Neural crest cell (in vitro differentiated cells): ENCODE data around the gene HTR2A. TPM values are rescaled to one million over a fixed set of nuclear protein-coding genes. Genes with fewer than 3 reads are reported as not detected.

ENCODE experiments used
- DNase-seq: peaks from one replicate; pipeline ENCODE4 v3.0.0; 2021; ENCODE audit warnings: low read depth, mixed read lengths, low spot score
- H3K27ac Mint-ChIP-seq: one replicate; pipeline ENCODE4 v1.8.0; 2021; ENCODE audit warnings: mild to moderate bottlenecking, mixed read lengths; ENCODE audit not compliant: unreplicated experiment
- H3K27me3 Mint-ChIP-seq: 2 replicates; pipeline ENCODE4 v1.8.0; 2021; ENCODE audit warnings: low read depth, mild to moderate bottlenecking, mixed read lengths
- H3K36me3 Mint-ChIP-seq: 2 replicates; pipeline ENCODE4 v1.8.0; 2021; ENCODE audit warnings: low read depth, mild to moderate bottlenecking, mixed read lengths
- H3K4me1 Mint-ChIP-seq: 2 replicates; pipeline ENCODE4 v1.8.0; 2021; ENCODE audit warnings: mixed read lengths
- H3K4me3 Mint-ChIP-seq: one replicate; pipeline ENCODE4 v1.8.0; 2021; ENCODE audit warnings: mild to moderate bottlenecking, mixed read lengths
- H3K9me3 Mint-ChIP-seq: 2 replicates; pipeline ENCODE4 v1.8.0; 2021; ENCODE audit warnings: mixed read lengths
- total RNA-seq: library from RNA; stranded (reverse); gene quantifications from 2 replicates; pipeline ENCODE4 v1.2.1, GENCODE V29; 2021
- TF ChIP-seq, protein P1 (sequence below): fragments of 200-600 bp; sonication (generic); conservative IDR thresholded peaks from 2 replicates; pipeline ENCODE4 v1.5.0; 2021; ENCODE audit warnings: antibody characterized with exemption, mild to moderate bottlenecking

HTR2A gene
- total RNA-seq, 1 donor from 2014 or later, result 0.30 TPM

DNA sequence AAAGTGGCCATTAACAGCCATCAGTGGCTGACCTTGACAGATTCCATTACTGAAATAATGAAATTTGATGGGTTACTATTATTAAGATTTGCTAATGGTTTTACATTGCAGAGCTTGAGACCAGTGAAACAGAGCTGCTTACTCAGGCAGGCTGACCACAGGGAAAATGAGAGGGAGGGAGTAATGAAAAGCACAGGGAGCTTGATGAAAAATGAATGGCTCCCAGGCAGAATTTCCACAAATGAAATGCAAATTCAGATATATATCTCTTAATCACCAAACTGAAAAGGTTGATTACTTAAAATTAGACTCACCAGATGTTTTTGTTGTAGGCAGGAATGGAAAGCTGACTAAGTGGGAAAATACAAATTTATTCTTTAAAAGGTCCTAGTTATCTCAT, 36.1 kb downstream of the HTR2A start:
- Mint-ChIP-seq H3K36me3 (no peaks in the 10 kb centered on the region), H3K27me3 (no peaks in the 10 kb centered on the region), H3K9me3 (no peaks in the 10 kb centered on the region), H3K4me3 (no peak overlapping the region), H3K27ac (no peak overlapping the region), H3K4me1 (no peaks in the 10 kb centered on the region)
- no peak for DNase-seq
- TF ChIP-seq, protein P1, sequence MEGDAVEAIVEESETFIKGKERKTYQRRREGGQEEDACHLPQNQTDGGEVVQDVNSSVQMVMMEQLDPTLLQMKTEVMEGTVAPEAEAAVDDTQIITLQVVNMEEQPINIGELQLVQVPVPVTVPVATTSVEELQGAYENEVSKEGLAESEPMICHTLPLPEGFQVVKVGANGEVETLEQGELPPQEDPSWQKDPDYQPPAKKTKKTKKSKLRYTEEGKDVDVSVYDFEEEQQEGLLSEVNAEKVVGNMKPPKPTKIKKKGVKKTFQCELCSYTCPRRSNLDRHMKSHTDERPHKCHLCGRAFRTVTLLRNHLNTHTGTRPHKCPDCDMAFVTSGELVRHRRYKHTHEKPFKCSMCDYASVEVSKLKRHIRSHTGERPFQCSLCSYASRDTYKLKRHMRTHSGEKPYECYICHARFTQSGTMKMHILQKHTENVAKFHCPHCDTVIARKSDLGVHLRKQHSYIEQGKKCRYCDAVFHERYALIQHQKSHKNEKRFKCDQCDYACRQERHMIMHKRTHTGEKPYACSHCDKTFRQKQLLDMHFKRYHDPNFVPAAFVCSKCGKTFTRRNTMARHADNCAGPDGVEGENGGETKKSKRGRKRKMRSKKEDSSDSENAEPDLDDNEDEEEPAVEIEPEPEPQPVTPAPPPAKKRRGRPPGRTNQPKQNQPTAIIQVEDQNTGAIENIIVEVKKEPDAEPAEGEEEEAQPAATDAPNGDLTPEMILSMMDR, result no peak

DNA sequence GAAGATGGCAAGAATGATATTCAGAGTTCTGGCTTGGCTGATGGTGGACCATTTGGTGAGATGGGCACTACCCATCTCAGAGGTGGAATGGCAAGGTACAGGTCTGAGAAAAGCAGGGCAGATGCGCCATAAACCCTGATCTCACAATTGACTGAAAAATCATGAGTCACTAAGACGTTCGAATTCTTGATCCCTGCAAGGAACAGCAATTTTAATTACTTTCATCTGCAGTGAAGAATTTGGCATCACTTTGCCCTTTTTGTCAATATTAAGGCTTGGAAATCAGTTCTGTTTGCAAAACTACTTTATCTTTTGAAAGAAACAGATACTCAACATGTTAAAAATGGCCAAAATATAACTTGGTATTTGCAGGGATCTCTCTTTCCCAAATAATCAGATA, 38.1 kb downstream of the HTR2A start:
- no peak for DNase-seq
- Mint-ChIP-seq H3K27ac (no peak overlapping the region), H3K36me3 (no peaks in the 10 kb centered on the region), H3K9me3 (no peaks in the 10 kb centered on the region), H3K4me3 (no peak overlapping the region), H3K27me3 (no peaks in the 10 kb centered on the region), H3K4me1 (no peaks in the 10 kb centered on the region)
- TF ChIP-seq, protein P1, result no peak

DNA sequence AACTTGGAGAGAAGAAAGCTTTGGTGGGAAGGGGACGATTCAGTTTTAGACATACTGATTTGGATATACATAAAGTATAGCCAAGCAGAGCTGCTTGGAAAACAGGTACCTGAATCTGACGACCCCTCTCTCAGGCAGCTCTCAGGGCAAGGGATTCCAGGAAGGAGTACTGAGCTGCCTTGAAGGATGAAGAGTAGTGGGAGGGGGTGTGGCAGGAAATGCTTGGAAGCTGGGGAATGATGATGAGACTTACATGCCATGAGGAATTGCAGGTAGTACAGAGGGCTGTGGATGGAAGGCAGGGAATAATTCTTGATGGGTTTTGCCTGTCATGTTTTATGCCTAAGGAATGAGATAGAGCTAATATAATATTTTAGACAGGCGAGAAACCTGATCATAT, 38.7 kb downstream of the HTR2A start:
- no peaks in the 10 kb centered on the region for H3K36me3 Mint-ChIP-seq
- no peaks in the 10 kb centered on the region for H3K4me1 Mint-ChIP-seq
- no peaks in the 10 kb centered on the region for H3K9me3 Mint-ChIP-seq
- H3K4me3 Mint-ChIP-seq, result no peak overlapping the region
- no peak overlapping the region for H3K27ac Mint-ChIP-seq
- no peaks in the 10 kb centered on the region for H3K27me3 Mint-ChIP-seq
- TF ChIP-seq, protein P1, result no peak
- DNase-seq, result no peak

DNA sequence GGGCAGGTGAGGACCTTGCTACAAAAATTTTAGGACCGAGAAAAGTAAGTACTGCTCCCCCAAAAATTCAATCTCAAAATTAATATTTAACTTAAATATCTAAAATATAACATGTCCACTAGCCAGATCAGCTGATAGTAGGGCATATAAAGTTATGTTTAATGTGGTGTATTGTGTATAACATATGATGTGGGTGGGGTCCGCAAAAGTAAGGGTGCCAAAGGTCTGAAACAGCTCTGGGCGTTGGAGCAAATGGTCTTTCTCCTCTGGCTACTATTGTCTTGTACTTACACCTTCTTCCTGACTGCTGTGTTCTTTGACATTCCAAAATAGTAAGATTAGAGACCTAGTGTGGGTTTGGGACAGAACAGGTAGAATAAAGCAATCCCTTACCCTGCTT, 41.2 kb downstream of the HTR2A start:
- DNase-seq, result no peak
- H3K4me3 Mint-ChIP-seq, result no peak overlapping the region
- no peaks in the 10 kb centered on the region for H3K9me3 Mint-ChIP-seq

DNA sequence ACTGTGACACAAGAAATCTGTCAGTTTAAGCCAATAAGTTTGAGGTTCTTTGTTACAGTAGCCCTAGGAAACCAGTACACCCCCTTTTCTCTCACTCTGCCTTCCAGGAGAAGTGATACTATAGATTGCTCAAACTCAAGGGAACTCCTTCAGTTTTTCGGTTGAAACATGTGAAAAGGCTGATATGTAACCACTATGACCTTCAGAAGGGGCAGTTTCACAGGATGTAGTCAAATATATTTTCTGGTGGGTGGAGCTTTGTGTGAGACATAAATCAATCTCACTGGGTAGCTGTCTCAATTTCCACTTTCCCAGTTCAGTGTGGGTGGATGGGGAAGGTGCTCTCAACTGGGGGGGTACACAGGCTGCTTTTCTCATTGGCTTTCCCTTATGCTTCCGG, 41.7 kb downstream of the HTR2A start:
- no peaks in the 10 kb centered on the region for H3K36me3 Mint-ChIP-seq
- no peaks in the 10 kb centered on the region for H3K9me3 Mint-ChIP-seq
- no peak for DNase-seq
- no peaks in the 10 kb centered on the region for H3K4me1 Mint-ChIP-seq
- no peak overlapping the region for H3K4me3 Mint-ChIP-seq
- TF ChIP-seq, protein P1, result no peak
- H3K27ac Mint-ChIP-seq, result no peak overlapping the region
- H3K27me3 Mint-ChIP-seq, result no peaks in the 10 kb centered on the region

More for the DNA sequence above, 41.2 kb downstream of the HTR2A start:
- no peaks in the 10 kb centered on the region for H3K4me1 Mint-ChIP-seq
- H3K27ac Mint-ChIP-seq, result no peak overlapping the region
- TF ChIP-seq, protein P1, result no peak
- no peaks in the 10 kb centered on the region for H3K27me3 Mint-ChIP-seq
- H3K36me3 Mint-ChIP-seq, result no peaks in the 10 kb centered on the region

DNA sequence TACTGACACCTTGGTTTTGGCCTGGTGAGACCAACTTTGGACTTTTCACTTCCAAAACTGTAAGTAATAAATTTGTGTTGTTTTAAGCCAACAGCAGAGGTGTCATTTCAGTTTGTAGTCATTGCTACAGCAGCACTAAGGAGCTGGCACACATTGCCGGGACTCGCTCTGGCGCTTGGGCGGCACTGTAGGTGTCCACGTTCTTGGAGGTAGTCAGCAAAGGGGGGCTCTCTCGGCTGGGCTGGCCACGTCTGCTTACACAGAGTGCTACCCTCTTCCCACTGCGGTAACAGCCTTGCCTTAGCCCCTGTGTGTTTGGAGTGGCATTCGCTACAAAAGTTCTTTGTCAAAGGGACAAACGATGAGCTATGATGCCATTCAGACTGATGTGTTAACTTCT, 44.7 kb downstream of the HTR2A start:
- no peak for DNase-seq
- H3K36me3 Mint-ChIP-seq, result no peaks in the 10 kb centered on the region
- TF ChIP-seq, protein P1, result no peak
- no peaks in the 10 kb centered on the region for H3K9me3 Mint-ChIP-seq
- H3K4me1 Mint-ChIP-seq, result no peaks in the 10 kb centered on the region
- no peaks in the 10 kb centered on the region for H3K27me3 Mint-ChIP-seq
- H3K27ac Mint-ChIP-seq, result no peak overlapping the region
- no peak overlapping the region for H3K4me3 Mint-ChIP-seq
